NCI-H146 treated with DMSO at 0.1 percent for 48 hours (cell line): ENCODE measurements around the gene SNRK.

Experiments used
- DNase-seq: peaks from one replicate; lab custom pipeline; 2025; ENCODE audit not compliant: unreplicated experiment; lab: John Stamatoyannopoulos, UW

SNRK gene

GRCh38 chr3:43286115-43286840 lies at the start of gene SNRK:
Gene SNRK, plus strand, starts transcription at chr3:43286540. Its CDS starts 16,664 bp downstream, at chr3:43303204.
- DNase-seq, result peak; percentile 23

GRCh38 chr3:43238801-43239200 lies 47.5 kb upstream of the SNRK start:
- DNase-seq, result no peak

- no peak for DNase-seq
Measured at GRCh38 chr3:43239755-43240154, 46.6 kb upstream of the SNRK start.

DNA sequence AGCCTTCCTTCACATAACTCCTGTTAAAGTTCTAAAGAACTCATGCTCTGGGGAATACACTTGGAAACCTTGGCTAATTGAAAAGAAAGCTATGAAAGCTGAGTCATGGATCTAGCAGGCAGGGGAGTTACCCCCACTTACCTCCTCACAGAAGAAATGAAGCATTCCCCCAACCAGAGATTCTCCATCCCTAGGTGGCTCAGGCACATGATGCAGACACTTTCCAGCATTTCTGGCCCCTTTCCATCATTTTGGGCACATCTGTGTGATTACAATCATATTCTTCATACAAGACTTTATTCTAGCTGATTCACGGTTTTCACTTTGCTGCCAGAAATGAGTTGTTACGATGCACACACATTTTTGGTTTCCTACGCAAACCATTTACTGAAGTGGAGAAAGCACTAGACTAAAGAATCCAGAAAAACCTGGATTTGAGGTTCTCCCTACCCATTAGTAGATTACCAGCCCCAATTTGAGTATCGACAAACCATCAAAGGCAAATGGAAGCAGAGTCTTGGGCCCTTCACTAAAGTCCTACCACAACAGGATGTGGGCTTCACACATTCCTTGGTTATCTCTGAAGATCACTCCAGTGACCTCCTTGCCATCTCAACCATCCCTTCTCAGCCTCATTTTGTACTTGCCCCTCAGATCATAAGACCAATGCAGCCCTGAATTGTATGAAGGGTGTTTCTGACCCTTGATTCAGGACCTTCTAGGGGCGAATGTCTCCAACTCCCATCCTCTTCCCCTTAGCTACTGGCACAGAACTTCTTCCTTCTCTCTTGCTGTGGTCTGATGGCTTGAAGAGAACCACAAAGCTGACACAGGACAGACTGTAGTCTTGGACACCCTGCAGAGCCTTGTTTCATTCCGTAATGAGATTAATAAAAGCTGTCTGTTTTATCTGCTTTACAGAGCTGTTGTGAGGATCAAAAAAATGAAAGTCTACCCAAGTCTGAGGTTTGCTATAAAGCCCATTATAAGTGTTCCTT lies 42.5 kb upstream of the SNRK start:
- DNase-seq, result no peak

- no peak for DNase-seq
Measured at GRCh38 chr3:43244694-43245093, 41.6 kb upstream of the SNRK start.

GRCh38 chr3:43246976-43247375 lies 39.4 kb upstream of the SNRK start:
- DNase-seq, result no peak

GRCh38 chr3:43247561-43248184 lies 38.7 kb upstream of the SNRK start:
- DNase-seq, result no peak

- DNase-seq, result no peak
Measured at GRCh38 chr3:43248185-43248583, 38.2 kb upstream of the SNRK start.

DNA sequence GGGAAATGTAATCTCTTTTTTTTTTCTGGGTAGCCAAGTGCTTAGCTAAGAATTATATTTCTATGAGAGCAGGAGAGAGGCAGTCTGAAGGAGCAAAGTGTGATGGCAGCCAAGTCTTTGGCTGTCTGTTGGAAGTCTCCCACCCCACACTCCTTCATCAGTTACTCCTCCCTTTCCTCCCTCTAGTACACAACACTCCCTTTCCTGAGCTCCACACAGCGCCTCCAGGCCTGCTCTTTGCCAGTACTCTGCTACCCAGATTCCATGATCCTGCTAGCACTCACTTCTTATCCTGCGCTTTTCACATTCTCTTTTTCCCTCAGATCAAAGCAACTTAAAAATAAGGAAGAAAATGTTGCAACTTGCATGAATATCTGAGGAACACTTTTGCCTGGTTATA lies 37.4 kb upstream of the SNRK start:
- no peak for DNase-seq

GRCh38 chr3:43249405-43249804 lies 36.9 kb upstream of the SNRK start:
- DNase-seq, result no peak

GRCh38 chr3:43253294-43253693 lies 33.0 kb upstream of the SNRK start:
- no peak for DNase-seq

- no peak for DNase-seq
Measured at GRCh38 chr3:43254125-43254524, 32.2 kb upstream of the SNRK start.

- no peak for DNase-seq
Measured at GRCh38 chr3:43255662-43256061, 30.7 kb upstream of the SNRK start.

DNA sequence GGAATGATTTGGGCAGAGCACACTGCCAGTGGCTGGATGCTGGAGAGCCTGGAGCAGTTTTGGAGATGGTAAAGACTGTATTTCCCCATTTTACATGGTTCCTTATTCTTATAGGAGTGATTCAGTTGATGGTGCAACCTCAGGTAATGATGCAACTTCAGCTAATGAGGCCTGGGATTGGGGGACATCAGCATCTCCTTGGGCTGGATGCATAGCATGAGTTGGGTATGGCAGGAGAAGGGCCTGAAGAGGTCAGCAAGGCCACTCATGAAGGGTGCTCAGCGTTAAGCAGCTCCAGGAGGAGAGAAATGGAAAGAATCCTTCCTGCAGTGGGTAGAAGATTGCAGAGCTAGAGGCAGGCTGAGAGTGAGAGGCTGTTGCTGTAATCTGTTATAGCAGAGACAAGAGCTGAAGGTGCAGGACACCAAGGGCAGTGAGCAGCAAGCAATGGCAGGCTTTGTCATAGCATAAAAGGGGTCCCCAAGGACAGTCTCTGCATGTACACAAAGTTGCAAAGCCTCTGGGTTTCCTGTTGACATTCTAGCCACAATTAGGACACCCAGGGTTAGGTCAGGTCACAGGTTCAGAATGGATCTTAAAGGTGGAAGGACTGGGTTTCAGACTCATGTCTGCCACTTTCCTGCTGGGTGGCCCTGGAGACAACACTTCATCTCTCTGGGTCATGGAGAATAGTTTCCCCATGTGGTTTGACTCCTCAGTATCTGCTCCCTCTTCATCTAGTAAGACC lies 29.5 kb upstream of the SNRK start:
- no peak for DNase-seq

DNA sequence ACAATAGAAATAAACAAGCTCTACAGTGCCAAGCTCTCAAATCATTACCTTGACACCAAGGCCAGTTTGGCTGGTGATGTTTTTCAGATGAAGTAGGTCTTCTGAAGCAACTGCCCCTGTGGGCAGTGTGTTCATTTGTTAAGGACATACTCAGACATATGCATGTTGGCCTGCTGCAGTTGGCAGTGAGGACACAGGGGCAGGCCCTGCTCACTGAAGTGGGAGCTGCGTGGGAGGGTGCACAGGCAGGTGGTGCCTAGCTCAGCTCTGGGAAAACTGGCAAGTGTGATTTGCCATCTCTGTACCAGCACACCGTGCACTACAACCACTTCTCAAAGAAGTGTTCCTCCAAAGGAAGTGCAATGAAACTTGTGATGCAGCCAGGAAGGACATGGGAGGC lies 28.5 kb upstream of the SNRK start:
- DNase-seq, result no peak

GRCh38 chr3:43259626-43260025 lies 26.7 kb upstream of the SNRK start:
- DNase-seq, result no peak

- DNase-seq, result no peak
Measured at GRCh38 chr3:43260412-43260811, 25.9 kb upstream of the SNRK start.

GRCh38 chr3:43262194-43262593 lies 24.1 kb upstream of the SNRK start:
- DNase-seq, result no peak

DNA sequence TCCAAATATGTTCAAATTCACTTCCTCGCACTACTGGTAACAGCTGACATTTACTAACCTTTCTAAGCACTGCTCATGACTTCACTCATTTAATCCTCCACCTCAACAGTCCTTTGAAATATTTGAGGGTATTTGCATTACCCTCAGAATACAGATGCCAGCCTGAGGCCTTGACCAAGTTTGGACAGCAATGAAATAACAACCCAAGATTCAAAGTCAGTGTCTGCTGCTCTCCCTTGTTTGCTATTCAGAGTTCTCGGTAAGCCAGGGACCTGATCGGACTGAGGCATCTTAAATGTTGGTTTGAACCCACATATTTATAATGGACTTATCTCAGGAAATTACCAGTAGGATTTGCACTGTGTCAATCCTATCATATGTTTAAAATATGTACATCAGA lies 19.9 kb upstream of the SNRK start:
- DNase-seq, result no peak

- DNase-seq, result no peak
Measured at GRCh38 chr3:43266995-43267394, 19.3 kb upstream of the SNRK start.

- DNase-seq, result no peak
Measured at GRCh38 chr3:43268636-43269035, 17.7 kb upstream of the SNRK start.
